ENCODE results near the gene APOL4.

The APOL4 gene

DNA sequence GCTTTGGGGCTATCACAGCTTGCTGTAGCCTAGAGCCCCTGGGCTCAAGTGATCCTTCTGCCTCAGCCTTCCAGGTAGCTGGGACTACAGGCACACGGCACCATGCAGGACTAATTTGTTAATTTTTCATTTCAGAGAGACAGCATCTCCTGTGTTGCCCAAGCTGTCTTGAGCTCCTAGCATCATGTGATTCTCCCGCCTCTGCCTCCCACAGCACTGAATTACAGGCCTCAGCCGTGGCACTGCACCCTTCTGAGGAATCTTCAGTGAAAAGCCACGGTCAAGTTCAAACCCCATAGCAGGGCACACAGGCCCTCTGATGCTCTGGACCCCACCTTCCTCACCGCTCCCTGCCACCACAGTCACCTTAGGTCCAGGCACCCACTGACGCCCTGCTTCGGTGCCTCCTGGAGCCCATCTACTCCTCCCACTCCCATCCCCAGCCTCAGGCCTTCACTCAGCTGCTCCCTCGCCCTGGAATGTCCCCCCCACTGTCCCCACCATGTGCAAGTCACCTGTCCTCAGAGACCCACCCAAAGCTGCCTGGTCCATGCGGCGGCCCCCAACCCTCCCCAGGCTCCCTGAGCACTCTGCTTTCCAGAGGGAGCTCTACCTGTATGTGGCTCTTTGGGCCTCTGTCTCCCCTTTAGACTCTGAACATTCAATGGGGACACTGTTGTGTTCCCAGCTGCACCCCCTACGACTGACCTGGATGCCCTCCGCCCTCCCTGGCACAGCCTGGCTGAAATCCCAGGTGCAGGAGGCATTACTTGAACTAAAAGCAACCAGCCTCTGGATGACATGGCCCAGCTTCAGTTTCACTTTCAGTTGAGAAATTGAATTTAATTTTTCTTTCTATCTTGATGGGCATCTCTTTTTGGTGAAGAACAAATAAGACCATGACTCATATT is 36.1 kb upstream of the APOL4 start:
- H3K4me3 ChIP-seq (ENCODE audit: low read depth, low read length), result peak overlapping the region; percentile 73
- TF ChIP-seq, protein P1, sequence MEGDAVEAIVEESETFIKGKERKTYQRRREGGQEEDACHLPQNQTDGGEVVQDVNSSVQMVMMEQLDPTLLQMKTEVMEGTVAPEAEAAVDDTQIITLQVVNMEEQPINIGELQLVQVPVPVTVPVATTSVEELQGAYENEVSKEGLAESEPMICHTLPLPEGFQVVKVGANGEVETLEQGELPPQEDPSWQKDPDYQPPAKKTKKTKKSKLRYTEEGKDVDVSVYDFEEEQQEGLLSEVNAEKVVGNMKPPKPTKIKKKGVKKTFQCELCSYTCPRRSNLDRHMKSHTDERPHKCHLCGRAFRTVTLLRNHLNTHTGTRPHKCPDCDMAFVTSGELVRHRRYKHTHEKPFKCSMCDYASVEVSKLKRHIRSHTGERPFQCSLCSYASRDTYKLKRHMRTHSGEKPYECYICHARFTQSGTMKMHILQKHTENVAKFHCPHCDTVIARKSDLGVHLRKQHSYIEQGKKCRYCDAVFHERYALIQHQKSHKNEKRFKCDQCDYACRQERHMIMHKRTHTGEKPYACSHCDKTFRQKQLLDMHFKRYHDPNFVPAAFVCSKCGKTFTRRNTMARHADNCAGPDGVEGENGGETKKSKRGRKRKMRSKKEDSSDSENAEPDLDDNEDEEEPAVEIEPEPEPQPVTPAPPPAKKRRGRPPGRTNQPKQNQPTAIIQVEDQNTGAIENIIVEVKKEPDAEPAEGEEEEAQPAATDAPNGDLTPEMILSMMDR (IDR thresholded peaks at IDR 0.05; ENCODE audit: low read depth, low read length), result no peak
- DNase-seq (ENCODE audit: low read depth, low spot score), result peak; percentile 38
- in situ Hi-C loops (cut with HindIII; ENCODE audit: low sequenced_read_pairs), result no loop called here

DNA sequence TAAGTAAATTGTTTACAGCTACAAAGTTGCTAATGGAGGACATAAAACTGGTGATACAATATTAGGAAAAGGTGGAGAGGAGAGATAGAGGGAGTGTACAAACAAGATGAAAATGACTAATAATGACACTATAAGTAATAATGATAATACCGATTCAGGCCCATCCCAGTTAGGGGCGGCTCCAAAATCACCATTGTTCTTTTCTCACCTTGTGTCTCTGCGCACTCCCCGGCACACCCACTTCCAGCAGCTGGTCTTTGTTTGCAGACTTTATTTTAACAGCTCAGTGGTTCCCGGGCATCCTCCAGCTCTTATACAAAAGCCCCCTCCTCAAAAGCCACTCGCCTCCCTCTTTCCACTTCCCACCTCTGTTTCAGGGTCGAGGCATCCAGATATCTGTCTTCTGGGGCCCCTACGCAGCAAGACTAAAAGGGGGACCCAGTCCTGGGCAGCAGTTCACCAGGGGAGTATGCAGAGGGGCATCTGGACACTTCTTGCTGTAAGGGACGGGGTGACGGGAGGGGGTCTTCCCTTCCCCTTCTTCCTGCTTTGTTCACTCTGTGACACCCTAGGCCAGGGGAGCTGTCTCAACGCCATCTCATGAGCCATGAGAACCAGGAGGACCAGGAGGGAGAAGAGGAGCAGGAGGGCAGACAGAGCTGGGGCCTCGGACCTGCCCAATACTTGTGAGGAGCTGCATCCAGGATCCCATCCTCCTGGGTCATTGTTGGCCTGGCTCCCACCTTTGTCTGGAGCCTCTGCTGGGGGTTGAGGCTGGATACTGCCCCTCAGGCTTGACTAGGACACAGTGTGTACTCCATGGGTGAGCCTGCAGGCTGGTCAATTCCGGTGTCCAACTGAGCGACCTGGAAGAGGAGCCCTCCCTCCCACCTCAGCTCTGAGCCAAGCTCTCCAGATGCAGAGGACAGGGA is 35.0 kb upstream of the APOL4 start:
- DNase-seq (ENCODE audit: low read depth, low spot score), result no peak
- in situ Hi-C loops (cut with HindIII; ENCODE audit: low sequenced_read_pairs), result no loop called here
- TF ChIP-seq, protein P1 (IDR thresholded peaks at IDR 0.05; ENCODE audit: low read depth, low read length), result no peak
- H3K4me3 ChIP-seq (ENCODE audit: low read depth, low read length), result no peak overlapping the region

DNA sequence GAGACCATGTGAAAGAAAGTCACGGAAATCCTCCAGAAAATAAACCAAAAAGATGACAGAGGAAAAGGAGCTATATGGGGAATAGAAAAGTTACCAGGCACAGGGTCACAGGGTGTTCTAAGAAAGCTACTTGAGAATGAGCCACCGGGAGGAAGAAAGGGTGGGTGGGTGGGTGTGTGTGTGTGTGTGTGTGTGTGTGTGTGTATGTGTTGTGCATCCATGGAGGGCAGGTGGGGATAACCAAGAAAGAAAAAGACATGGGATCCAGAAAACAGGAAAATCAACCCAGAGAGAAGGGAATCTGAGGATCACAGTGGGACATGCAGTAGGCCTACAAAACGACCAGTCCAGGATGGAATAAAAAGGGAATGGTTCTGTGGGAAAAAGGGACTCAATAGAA is 34.0 kb upstream of the APOL4 start:
- no peak for DNase-seq (ENCODE audit: low read depth, low spot score)
- H3K4me3 ChIP-seq (ENCODE audit: low read depth, low read length), result no peak overlapping the region
- in situ Hi-C loops (cut with HindIII; ENCODE audit: low sequenced_read_pairs), result no loop called here
- TF ChIP-seq, protein P1 (IDR thresholded peaks at IDR 0.05; ENCODE audit: low read depth, low read length), result no peak

DNA sequence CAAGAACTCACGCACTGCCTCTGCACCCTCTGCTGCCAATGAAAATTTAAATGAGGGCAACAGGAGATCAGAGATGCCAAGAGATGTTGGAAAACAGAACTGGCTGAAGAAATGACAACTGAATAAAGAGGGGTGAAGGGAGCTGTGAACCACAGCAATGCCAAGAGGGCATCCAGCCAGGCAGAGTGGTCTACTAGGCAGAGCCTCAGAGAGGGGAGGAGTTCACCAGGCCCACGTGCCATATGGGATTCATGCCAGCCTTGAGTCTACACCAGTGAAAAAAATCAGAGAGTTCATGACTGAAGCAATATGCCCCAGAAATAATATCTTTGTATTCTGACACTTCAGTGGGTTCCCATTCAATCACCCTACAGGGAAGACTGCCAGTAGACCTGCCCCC is 33.3 kb upstream of the APOL4 start:
- DNase-seq (ENCODE audit: low read depth, low spot score), result no peak
- in situ Hi-C loops (cut with HindIII; ENCODE audit: low sequenced_read_pairs), result no loop called here
- H3K4me3 ChIP-seq (ENCODE audit: low read depth, low read length), result no peak overlapping the region
- TF ChIP-seq, protein P1 (IDR thresholded peaks at IDR 0.05; ENCODE audit: low read depth, low read length), result no peak

DNA sequence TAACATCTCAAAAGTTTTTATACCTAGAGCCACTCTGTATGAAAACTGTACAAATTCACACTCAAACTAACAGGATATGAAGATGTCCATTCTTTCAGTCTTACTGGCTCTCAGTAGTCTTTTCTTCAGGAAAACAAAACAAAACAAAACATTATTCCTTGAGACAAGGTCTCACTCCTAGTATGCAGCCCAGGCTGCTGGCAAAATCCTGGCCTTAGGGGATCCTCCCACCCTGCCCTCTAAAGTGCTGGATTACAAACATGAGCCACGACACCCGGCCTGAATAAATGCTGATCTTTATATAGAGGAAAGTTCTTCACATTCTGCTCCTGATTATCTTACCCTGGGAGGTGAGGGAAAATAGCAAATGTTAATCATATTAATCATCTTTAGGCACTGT is 32.6 kb upstream of the APOL4 start:
- DNase-seq (ENCODE audit: low read depth, low spot score), result no peak
- in situ Hi-C loops (cut with HindIII; ENCODE audit: low sequenced_read_pairs), result no loop called here

DNA sequence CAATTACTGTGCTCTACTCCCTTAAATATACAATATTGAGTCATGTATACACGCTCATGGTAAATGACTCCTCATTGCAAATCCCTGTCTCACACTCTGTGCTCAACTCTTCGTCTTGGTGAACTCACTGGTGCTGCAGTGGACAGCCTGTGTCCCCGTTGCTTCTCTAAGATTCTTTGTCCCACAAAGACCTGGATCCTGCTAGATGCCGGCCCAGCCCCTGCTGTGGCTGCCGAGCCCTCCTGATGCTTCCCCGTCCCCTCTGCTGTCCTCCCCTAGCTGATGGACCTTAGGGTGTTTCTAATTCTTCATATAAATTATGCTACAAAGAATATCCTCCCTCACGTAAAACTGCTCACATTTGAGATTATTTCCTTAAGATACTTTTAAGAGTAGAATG is 32.2 kb upstream of the APOL4 start:
- DNase-seq (ENCODE audit: low read depth, low spot score), result no peak
- TF ChIP-seq, protein P1 (IDR thresholded peaks at IDR 0.05; ENCODE audit: low read depth, low read length), result no peak
- no peak overlapping the region for H3K4me3 ChIP-seq (ENCODE audit: low read depth, low read length)
- in situ Hi-C loops (cut with HindIII; ENCODE audit: low sequenced_read_pairs), result no loop called here

More for the DNA sequence above, 32.6 kb upstream of the APOL4 start:
- H3K4me3 ChIP-seq (ENCODE audit: low read depth, low read length), result no peak overlapping the region
- TF ChIP-seq, protein P1 (IDR thresholded peaks at IDR 0.05; ENCODE audit: low read depth, low read length), result no peak

All from astrocyte of the spinal cord (primary cell).